C4-2B (cell line): ENCODE measurements around the gene CCDC138.

Experiments
- ZFX ChIP-seq: fragments of 450-650 bp; IDR thresholded peaks from 2 replicates; pipeline ENCODE4 v1.6.1; 2017
- TF ChIP-seq, protein P1 (sequence below): fragments of 450-650 bp; conservative IDR thresholded peaks from 2 replicates; pipeline ENCODE4 v1.5.1; 2017; ENCODE audit warnings: mild to moderate bottlenecking

DNA sequence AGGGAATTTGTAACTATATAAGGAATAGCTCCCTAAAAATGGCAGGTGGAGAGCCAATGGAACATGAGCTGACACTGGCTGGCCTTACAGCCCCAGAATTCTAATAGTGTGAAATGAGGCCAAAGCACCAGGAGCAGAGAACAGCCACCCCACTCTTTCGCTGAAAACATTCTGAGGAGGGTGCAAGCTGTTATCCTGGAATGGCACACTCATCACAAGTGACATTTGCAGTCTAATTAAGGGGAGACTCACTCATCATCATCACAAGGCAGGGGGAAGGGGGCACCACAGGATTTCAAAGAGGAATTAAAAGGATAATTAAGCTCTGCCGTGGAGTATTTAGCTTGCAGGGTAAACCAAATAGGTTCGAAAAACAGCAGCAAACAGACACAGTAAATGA lies 108.2 kb downstream of the CCDC138 start:
- TF ChIP-seq, protein P1, sequence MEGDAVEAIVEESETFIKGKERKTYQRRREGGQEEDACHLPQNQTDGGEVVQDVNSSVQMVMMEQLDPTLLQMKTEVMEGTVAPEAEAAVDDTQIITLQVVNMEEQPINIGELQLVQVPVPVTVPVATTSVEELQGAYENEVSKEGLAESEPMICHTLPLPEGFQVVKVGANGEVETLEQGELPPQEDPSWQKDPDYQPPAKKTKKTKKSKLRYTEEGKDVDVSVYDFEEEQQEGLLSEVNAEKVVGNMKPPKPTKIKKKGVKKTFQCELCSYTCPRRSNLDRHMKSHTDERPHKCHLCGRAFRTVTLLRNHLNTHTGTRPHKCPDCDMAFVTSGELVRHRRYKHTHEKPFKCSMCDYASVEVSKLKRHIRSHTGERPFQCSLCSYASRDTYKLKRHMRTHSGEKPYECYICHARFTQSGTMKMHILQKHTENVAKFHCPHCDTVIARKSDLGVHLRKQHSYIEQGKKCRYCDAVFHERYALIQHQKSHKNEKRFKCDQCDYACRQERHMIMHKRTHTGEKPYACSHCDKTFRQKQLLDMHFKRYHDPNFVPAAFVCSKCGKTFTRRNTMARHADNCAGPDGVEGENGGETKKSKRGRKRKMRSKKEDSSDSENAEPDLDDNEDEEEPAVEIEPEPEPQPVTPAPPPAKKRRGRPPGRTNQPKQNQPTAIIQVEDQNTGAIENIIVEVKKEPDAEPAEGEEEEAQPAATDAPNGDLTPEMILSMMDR = no peak
- TF ChIP-seq ZFX = no peak
